ENCODE data around the gene MCTP2.

Gene MCTP2

GRCh38 chr15:94348084-94348483 is 116.7 kb downstream of the MCTP2 start:
- H3K27ac Mint-ChIP-seq: no peak overlapping the region
- DNase-seq (ENCODE audit: low spot score): no peak
- H3K4me3 Mint-ChIP-seq: no peak overlapping the region
- H3K9me3 Mint-ChIP-seq: no peaks in the 10 kb centered on the region
- peaks cover 27% of the 10 kb centered on the region for H3K36me3 Mint-ChIP-seq (ENCODE audit: low read depth)
- H3K27me3 Mint-ChIP-seq (ENCODE audit: low read depth): no peaks in the 10 kb centered on the region
- H3K4me1 Mint-ChIP-seq (ENCODE audit: low read depth): peaks cover 3% of the 10 kb centered on the region

- Mint-ChIP-seq H3K9me3 (no peaks in the 10 kb centered on the region), H3K27ac (no peak overlapping the region), H3K27me3 (ENCODE audit: low read depth) (no peaks in the 10 kb centered on the region), H3K4me1 (ENCODE audit: low read depth) (peaks cover 1% of the 10 kb centered on the region), H3K36me3 (ENCODE audit: low read depth) (peaks cover 36% of the 10 kb centered on the region), H3K4me3 (no peak overlapping the region)
- no peak for DNase-seq (ENCODE audit: low spot score)
These were observed 119.7 kb downstream of the MCTP2 start for GRCh38 chr15:94351031-94351535.

GRCh38 chr15:94352636-94353487 is 121.5 kb downstream of the MCTP2 start:
- Mint-ChIP-seq H3K27ac (no peak overlapping the region), H3K27me3 (ENCODE audit: low read depth) (no peaks in the 10 kb centered on the region), H3K36me3 (ENCODE audit: low read depth) (peaks cover 37% of the 10 kb centered on the region), H3K4me1 (ENCODE audit: low read depth) (peaks cover 1% of the 10 kb centered on the region), H3K4me3 (no peak overlapping the region), H3K9me3 (no peaks in the 10 kb centered on the region)
- DNase-seq (ENCODE audit: low spot score): no peak

GRCh38 chr15:94353488-94353820 is 122.1 kb downstream of the MCTP2 start:
- no peak overlapping the region for H3K27ac Mint-ChIP-seq
- H3K9me3 Mint-ChIP-seq: no peaks in the 10 kb centered on the region
- peaks cover 37% of the 10 kb centered on the region for H3K36me3 Mint-ChIP-seq (ENCODE audit: low read depth)
- no peak overlapping the region for H3K4me3 Mint-ChIP-seq
- H3K4me1 Mint-ChIP-seq (ENCODE audit: low read depth): peaks cover 2% of the 10 kb centered on the region
- no peak for DNase-seq (ENCODE audit: low spot score)
- H3K27me3 Mint-ChIP-seq (ENCODE audit: low read depth): no peaks in the 10 kb centered on the region

GRCh38 chr15:94354655-94355054 is 123.3 kb downstream of the MCTP2 start:
- H3K36me3 Mint-ChIP-seq (ENCODE audit: low read depth): peaks cover 27% of the 10 kb centered on the region
- H3K9me3 Mint-ChIP-seq: no peaks in the 10 kb centered on the region
- H3K4me3 Mint-ChIP-seq: no peak overlapping the region
- H3K4me1 Mint-ChIP-seq (ENCODE audit: low read depth): peaks cover 2% of the 10 kb centered on the region
- no peak for DNase-seq (ENCODE audit: low spot score)
- no peak overlapping the region for H3K27ac Mint-ChIP-seq
- H3K27me3 Mint-ChIP-seq (ENCODE audit: low read depth): no peaks in the 10 kb centered on the region

GRCh38 chr15:94359716-94360115 is 128.4 kb downstream of the MCTP2 start:
- H3K36me3 Mint-ChIP-seq (ENCODE audit: low read depth): peaks cover 18% of the 10 kb centered on the region
- no peaks in the 10 kb centered on the region for H3K27me3 Mint-ChIP-seq (ENCODE audit: low read depth)
- no peak overlapping the region for H3K4me3 Mint-ChIP-seq
- H3K27ac Mint-ChIP-seq: no peak overlapping the region
- H3K9me3 Mint-ChIP-seq: no peaks in the 10 kb centered on the region
- no peak for DNase-seq (ENCODE audit: low spot score)
- peaks cover 8% of the 10 kb centered on the region for H3K4me1 Mint-ChIP-seq (ENCODE audit: low read depth)

GRCh38 chr15:94360251-94360685 is 128.9 kb downstream of the MCTP2 start:
- DNase-seq (ENCODE audit: low spot score): no peak
- peaks cover 8% of the 10 kb centered on the region for H3K4me1 Mint-ChIP-seq (ENCODE audit: low read depth)
- no peaks in the 10 kb centered on the region for H3K9me3 Mint-ChIP-seq
- no peak overlapping the region for H3K4me3 Mint-ChIP-seq
- no peak overlapping the region for H3K27ac Mint-ChIP-seq
- H3K36me3 Mint-ChIP-seq (ENCODE audit: low read depth): peaks cover 17% of the 10 kb centered on the region
- no peaks in the 10 kb centered on the region for H3K27me3 Mint-ChIP-seq (ENCODE audit: low read depth)

- H3K4me3 Mint-ChIP-seq: no peak overlapping the region
- no peaks in the 10 kb centered on the region for H3K9me3 Mint-ChIP-seq
- no peak overlapping the region for H3K27ac Mint-ChIP-seq
- H3K27me3 Mint-ChIP-seq (ENCODE audit: low read depth): no peaks in the 10 kb centered on the region
- H3K4me1 Mint-ChIP-seq (ENCODE audit: low read depth): peaks cover 12% of the 10 kb centered on the region
- peaks cover 17% of the 10 kb centered on the region for H3K36me3 Mint-ChIP-seq (ENCODE audit: low read depth)
- DNase-seq (ENCODE audit: low spot score): no peak
These were observed 131.2 kb downstream of the MCTP2 start for GRCh38 chr15:94362385-94363092.

- H3K4me1 Mint-ChIP-seq (ENCODE audit: low read depth): peaks cover 12% of the 10 kb centered on the region
- no peaks in the 10 kb centered on the region for H3K9me3 Mint-ChIP-seq
- H3K36me3 Mint-ChIP-seq (ENCODE audit: low read depth): peaks cover 19% of the 10 kb centered on the region
- no peak for DNase-seq (ENCODE audit: low spot score)
- no peak overlapping the region for H3K27ac Mint-ChIP-seq
- H3K27me3 Mint-ChIP-seq (ENCODE audit: low read depth): no peaks in the 10 kb centered on the region
- H3K4me3 Mint-ChIP-seq: no peak overlapping the region
These were observed 132.0 kb downstream of the MCTP2 start for GRCh38 chr15:94363382-94363781.

GRCh38 chr15:94366781-94367180 is 135.4 kb downstream of the MCTP2 start:
- Mint-ChIP-seq H3K4me3 (no peak overlapping the region), H3K27ac (no peak overlapping the region), H3K4me1 (ENCODE audit: low read depth) (peaks cover 4% of the 10 kb centered on the region), H3K27me3 (ENCODE audit: low read depth) (no peaks in the 10 kb centered on the region), H3K36me3 (ENCODE audit: low read depth) (peaks cover 28% of the 10 kb centered on the region), H3K9me3 (no peaks in the 10 kb centered on the region)
- DNase-seq (ENCODE audit: low spot score): no peak

- Mint-ChIP-seq H3K4me3 (no peak overlapping the region), H3K27ac (no peak overlapping the region), H3K9me3 (no peaks in the 10 kb centered on the region), H3K36me3 (ENCODE audit: low read depth) (peaks cover 38% of the 10 kb centered on the region), H3K4me1 (ENCODE audit: low read depth) (peaks cover 4% of the 10 kb centered on the region), H3K27me3 (ENCODE audit: low read depth) (no peaks in the 10 kb centered on the region)
- no peak for DNase-seq (ENCODE audit: low spot score)
These were observed 136.6 kb downstream of the MCTP2 start for GRCh38 chr15:94367726-94368535.

GRCh38 chr15:94370206-94370935 is 139.0 kb downstream of the MCTP2 start:
- Mint-ChIP-seq H3K27me3 (ENCODE audit: low read depth) (no peaks in the 10 kb centered on the region), H3K9me3 (no peaks in the 10 kb centered on the region), H3K4me1 (ENCODE audit: low read depth) (peaks cover 4% of the 10 kb centered on the region), H3K4me3 (no peak overlapping the region), H3K27ac (no peak overlapping the region), H3K36me3 (ENCODE audit: low read depth) (peaks cover 38% of the 10 kb centered on the region)
- DNase-seq (ENCODE audit: low spot score): no peak

GRCh38 chr15:94370936-94371285 is 139.6 kb downstream of the MCTP2 start:
- Mint-ChIP-seq H3K4me3 (no peak overlapping the region), H3K9me3 (no peaks in the 10 kb centered on the region), H3K27ac (no peak overlapping the region), H3K27me3 (ENCODE audit: low read depth) (no peaks in the 10 kb centered on the region), H3K4me1 (ENCODE audit: low read depth) (peaks cover 4% of the 10 kb centered on the region), H3K36me3 (ENCODE audit: low read depth) (peaks cover 38% of the 10 kb centered on the region)
- no peak for DNase-seq (ENCODE audit: low spot score)
